Thyroid gland (tissue), 4 donors: ENCODE data around the gene SLC12A5.

Source experiments
- POLR2A ChIP-seq, 2 donors: fragments of 450-650 bp; IDR thresholded peaks; one replicate each; pipeline ENCODE4 v1.6.1; 2017; ENCODE audit warnings: antibody characterized with exemption in 2 of 2, mild to moderate bottlenecking in 2 of 2, moderate library complexity in 1 of 2
- TF ChIP-seq, protein P1 (sequence below), 6 experiments: fragments of 200-600 bp in 3 of 6; fragments of 450-650 bp in 3 of 6; sonication (generic) in 3 of 6; IDR thresholded peaks; one replicate each; pipeline ENCODE4 v1.5.1; 2016 to 2019; ENCODE audit warnings: antibody characterized with exemption in 6 of 6, mild to moderate bottlenecking in 2 of 6, inconsistent platforms in 1 of 6, moderate library complexity in 1 of 6

DNA sequence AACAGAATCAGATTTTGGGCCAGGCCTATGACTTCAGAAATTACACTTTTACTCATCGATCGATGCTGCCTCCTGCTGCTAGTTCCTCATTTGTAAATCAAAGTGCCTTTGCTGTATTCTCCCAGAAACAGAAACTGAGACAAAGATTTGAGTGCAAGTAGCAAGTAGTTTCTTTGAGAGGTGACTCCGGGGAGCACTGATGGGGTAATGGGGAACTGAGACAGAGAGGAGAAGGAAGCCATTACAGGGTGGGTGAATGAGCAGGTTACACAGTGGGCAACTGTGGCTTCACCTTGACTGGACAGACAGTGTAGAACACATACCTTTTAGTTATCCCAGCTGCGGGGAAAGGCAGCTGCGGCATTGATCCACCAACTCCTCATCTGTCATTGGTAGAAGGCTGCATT lies 79.4 kb downstream of the SLC12A5 start:
- TF ChIP-seq POLR2A (IDR thresholded peaks at IDR 0.05) = no peak
- TF ChIP-seq, protein P1, sequence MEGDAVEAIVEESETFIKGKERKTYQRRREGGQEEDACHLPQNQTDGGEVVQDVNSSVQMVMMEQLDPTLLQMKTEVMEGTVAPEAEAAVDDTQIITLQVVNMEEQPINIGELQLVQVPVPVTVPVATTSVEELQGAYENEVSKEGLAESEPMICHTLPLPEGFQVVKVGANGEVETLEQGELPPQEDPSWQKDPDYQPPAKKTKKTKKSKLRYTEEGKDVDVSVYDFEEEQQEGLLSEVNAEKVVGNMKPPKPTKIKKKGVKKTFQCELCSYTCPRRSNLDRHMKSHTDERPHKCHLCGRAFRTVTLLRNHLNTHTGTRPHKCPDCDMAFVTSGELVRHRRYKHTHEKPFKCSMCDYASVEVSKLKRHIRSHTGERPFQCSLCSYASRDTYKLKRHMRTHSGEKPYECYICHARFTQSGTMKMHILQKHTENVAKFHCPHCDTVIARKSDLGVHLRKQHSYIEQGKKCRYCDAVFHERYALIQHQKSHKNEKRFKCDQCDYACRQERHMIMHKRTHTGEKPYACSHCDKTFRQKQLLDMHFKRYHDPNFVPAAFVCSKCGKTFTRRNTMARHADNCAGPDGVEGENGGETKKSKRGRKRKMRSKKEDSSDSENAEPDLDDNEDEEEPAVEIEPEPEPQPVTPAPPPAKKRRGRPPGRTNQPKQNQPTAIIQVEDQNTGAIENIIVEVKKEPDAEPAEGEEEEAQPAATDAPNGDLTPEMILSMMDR (IDR thresholded peaks at IDR 0.05) = no peak
